Kidney epithelial cell (primary cell): ENCODE data around the gene TNFRSF8. TPM values are rescaled to one million over a fixed set of nuclear protein-coding genes. Genes with fewer than 3 reads are reported as not detected.

Experiments
- DNase-seq: peaks from one replicate; pipeline ENCODE4 v3.0.0-alpha.2; 2010; ENCODE audit warnings: low read depth
- H3K27me3 ChIP-seq: 2 replicates; pipeline ENCODE4 v1.6.0; 2011; ENCODE audit warnings: low read length; ENCODE audit not compliant: control insufficient read depth, insufficient read depth
- H3K36me3 ChIP-seq: 2 replicates; pipeline ENCODE4 v1.5.1; 2011; ENCODE audit warnings: low read length; ENCODE audit not compliant: control insufficient read depth, insufficient read depth
- H3K4me3 ChIP-seq: 2 replicates; pipeline ENCODE4 v1.5.1; 2011; ENCODE audit warnings: low read depth, mild to moderate bottlenecking, control low read depth, low read length
- total RNA-seq: library from RNA; depleted of rRNA; stranded (reverse); fragments of >200 nt; gene quantifications from 2 replicates; pipeline ENCODE4 v1.2.3, GENCODE V29; 2015
- TF ChIP-seq, protein P1 (sequence below): IDR thresholded peaks from 2 replicates; pipeline ENCODE4 v1.5.1; 2011; ENCODE audit warnings: mild to moderate bottlenecking, moderate library complexity, low read length, control low read depth, inconsistent platforms; ENCODE audit not compliant: insufficient read depth, poor library complexity, severe bottlenecking

TNFRSF8 gene
- total RNA-seq, 1 donor from 2014 or later: 0.21 TPM

GRCh38 chr1:12130466-12131130 is 67.5 kb downstream of the TNFRSF8 start:
- Histone ChIP-seq H3K36me3 (no peaks in the 10 kb centered on the region), H3K4me3 (no peak overlapping the region), H3K27me3 (peaks cover 6% of the 10 kb centered on the region)
- TF ChIP-seq, protein P1, sequence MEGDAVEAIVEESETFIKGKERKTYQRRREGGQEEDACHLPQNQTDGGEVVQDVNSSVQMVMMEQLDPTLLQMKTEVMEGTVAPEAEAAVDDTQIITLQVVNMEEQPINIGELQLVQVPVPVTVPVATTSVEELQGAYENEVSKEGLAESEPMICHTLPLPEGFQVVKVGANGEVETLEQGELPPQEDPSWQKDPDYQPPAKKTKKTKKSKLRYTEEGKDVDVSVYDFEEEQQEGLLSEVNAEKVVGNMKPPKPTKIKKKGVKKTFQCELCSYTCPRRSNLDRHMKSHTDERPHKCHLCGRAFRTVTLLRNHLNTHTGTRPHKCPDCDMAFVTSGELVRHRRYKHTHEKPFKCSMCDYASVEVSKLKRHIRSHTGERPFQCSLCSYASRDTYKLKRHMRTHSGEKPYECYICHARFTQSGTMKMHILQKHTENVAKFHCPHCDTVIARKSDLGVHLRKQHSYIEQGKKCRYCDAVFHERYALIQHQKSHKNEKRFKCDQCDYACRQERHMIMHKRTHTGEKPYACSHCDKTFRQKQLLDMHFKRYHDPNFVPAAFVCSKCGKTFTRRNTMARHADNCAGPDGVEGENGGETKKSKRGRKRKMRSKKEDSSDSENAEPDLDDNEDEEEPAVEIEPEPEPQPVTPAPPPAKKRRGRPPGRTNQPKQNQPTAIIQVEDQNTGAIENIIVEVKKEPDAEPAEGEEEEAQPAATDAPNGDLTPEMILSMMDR: no peak
- no peak for DNase-seq

DNA sequence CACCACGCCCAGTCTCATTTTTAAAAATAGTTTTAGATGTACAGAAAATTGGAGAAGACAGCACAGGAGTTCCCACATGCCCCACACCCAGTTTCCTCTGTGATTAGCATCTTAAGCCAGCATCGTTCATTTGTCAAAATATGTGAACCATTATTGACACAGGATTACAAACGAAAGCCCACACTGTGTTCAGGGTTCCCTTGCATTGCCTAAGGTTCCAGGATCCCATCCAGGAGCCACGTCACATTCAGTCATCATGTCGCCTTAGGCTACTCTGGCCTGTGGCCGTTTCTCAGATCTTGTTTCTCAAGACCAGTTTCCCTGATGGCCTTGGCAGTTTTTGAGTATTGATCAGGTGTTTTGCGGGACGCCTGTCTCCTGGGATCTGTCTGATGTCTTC is 69.0 kb downstream of the TNFRSF8 start:
- TF ChIP-seq, protein P1: no peak
- no peaks in the 10 kb centered on the region for H3K36me3 ChIP-seq
- DNase-seq: no peak
- H3K27me3 ChIP-seq: peaks cover 2% of the 10 kb centered on the region
- H3K4me3 ChIP-seq: no peak overlapping the region

GRCh38 chr1:12134716-12135115 is 71.6 kb downstream of the TNFRSF8 start:
- H3K27me3 ChIP-seq: peaks cover 3% of the 10 kb centered on the region
- DNase-seq: no peak
- TF ChIP-seq, protein P1: no peak
- H3K4me3 ChIP-seq: no peak overlapping the region
- H3K36me3 ChIP-seq: no peaks in the 10 kb centered on the region

DNA sequence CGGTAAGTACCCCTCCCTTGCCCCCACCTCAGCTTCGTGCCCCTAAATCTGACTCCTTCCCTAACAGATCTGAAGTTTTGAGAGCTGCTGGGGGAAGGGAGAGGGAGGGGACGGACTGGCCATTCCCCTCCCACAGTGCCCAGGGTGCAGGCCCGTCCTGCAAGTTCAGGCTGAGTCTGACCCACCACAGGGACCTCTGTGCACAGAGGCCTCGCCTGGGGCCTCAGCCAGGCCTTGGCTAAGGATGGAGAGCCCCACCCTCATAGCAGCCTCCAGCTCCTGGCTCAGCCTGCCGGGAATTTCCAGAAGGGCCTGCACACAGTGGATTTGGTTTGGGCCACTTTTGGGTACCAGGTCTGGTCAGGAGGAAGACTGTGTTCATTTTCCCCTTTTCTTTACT is 72.5 kb downstream of the TNFRSF8 start:
- H3K36me3 ChIP-seq: no peaks in the 10 kb centered on the region
- no peak overlapping the region for H3K4me3 ChIP-seq
- no peak for DNase-seq
- peaks cover 3% of the 10 kb centered on the region for H3K27me3 ChIP-seq
- TF ChIP-seq, protein P1: no peak

GRCh38 chr1:12136916-12137610 is 74.0 kb downstream of the TNFRSF8 start:
- H3K27me3 ChIP-seq: peaks cover 5% of the 10 kb centered on the region
- DNase-seq: no peak
- H3K4me3 ChIP-seq: no peak overlapping the region
- TF ChIP-seq, protein P1: no peak
- no peaks in the 10 kb centered on the region for H3K36me3 ChIP-seq
